RWPE1 (cell line): Measurements from ENCODE around the gene GNA15.

ENCODE experiments used
- CTCF ChIA-PET: fragments of 350-600 bp; sonication (Branson Sonifier 250); formaldehyde crosslinking; extraction: SDS; loops from one replicate; lab custom pipeline; 2021; lab: Yijun Ruan, JAX
- POLR2A ChIA-PET: fragments of 400-600 bp; formaldehyde crosslinking; extraction: SDS; loops from one replicate; lab custom pipeline; 2020; ENCODE audit warnings: antibody characterized with exemption; ENCODE audit not compliant: low non-redundant PET; lab: Yijun Ruan, JAX
- DNase-seq: peaks from one replicate; pipeline ENCODE4 v3.0.0; 2012; ENCODE audit warnings: low spot score
- H3K27ac ChIP-seq: fragments of 450-650 bp; 2 replicates; pipeline ENCODE4 v1.5.1; 2017
- CTCF ChIP-seq: fragments of 450-650 bp; conservative IDR thresholded peaks from 2 replicates; pipeline ENCODE4 v1.5.1; 2017; ENCODE audit warnings: low read depth, mild to moderate bottlenecking

Gene GNA15

GRCh38 chr19:3124630-3125029 lies 11.2 kb upstream of the GNA15 start:
- H3K27ac ChIP-seq = peak overlapping the region; percentile 58
- CTCF ChIA-PET = no interaction called here
- POLR2A ChIA-PET = no interaction called here

GRCh38 chr19:3125900-3126524 lies 9.8 kb upstream of the GNA15 start:
- no peak for DNase-seq
- CTCF ChIA-PET = interaction anchor here (0.6 to 0.7 kb wide), 3 partner anchors 9 to 859 kb away, joined by 3 to 4 read pairs (median 3); no protein-coding TSS in a partner anchor
- POLR2A ChIA-PET = no interaction called here
- TF ChIP-seq CTCF = peak; percentile 78
- H3K27ac ChIP-seq = peak overlapping the region; percentile 7; the same call in 1 of the 2 replicates

More at GRCh38 chr19:3124630-3125029, 11.2 kb upstream of the GNA15 start:
- no peak for DNase-seq
- TF ChIP-seq CTCF = no peak

GRCh38 chr19:3129112-3129511 lies 6.7 kb upstream of the GNA15 start:
- H3K27ac ChIP-seq = peak overlapping the region; percentile 43; the same call in 1 of the 2 replicates
- ChIA-PET POLR2A (interaction anchor here (0.6 kb wide), 1 partner anchor 763 kb away, joined by 3 read pairs; no protein-coding TSS in a partner anchor), CTCF (interaction anchor here (0.6 to 2.7 kb wide), 8 partner anchors 14 to 550 kb away, joined by 3 to 13 read pairs (median 5); no protein-coding TSS in a partner anchor)
- peak; percentile 78 for TF ChIP-seq CTCF
- no peak for DNase-seq

- no peak for TF ChIP-seq CTCF
- CTCF ChIA-PET = interaction anchor here (0.6 kb wide), 1 partner anchor 171 kb away, joined by 3 read pairs; no protein-coding TSS in a partner anchor
- no peak for DNase-seq
- no peak overlapping the region for H3K27ac ChIP-seq
- POLR2A ChIA-PET = no interaction called here
Measured at GRCh38 chr19:3131168-3131567, 4.7 kb upstream of the GNA15 start.

- TF ChIP-seq CTCF = no peak
- ChIA-PET CTCF (interaction anchor here (0.7 kb wide), 1 partner anchor 111 kb away, joined by 3 read pairs; no protein-coding TSS in a partner anchor), POLR2A (no interaction called here)
- H3K27ac ChIP-seq = peak overlapping the region; percentile 62
- no peak for DNase-seq
Measured at GRCh38 chr19:3132971-3133792, 2.7 kb upstream of the GNA15 start.

- no peak for TF ChIP-seq CTCF
- H3K27ac ChIP-seq = peak overlapping the region; percentile 62
- POLR2A ChIA-PET = no interaction called here
- CTCF ChIA-PET = interaction anchor here (0.7 kb wide), 1 partner anchor 112 kb away, joined by 3 read pairs; no protein-coding TSS in a partner anchor
- no peak for DNase-seq
Measured at GRCh38 chr19:3133793-3134116, 2.1 kb upstream of the GNA15 start.
